WTC11 (cell line): ENCODE results near the gene SH3BP5L. TPM values are rescaled to one million over a fixed set of nuclear protein-coding genes. Genes with fewer than 3 reads are reported as not detected.
A peak's percentile ranks its signal among the peaks of the same experiment; 100 is the strongest.

Experiments
- ATAC-seq: fragments of 200-7000 bp; cut with Tn5 transposase; 2 replicates; pipeline ENCODE4 v1.10.0; 2021; ENCODE audit warnings: mild to moderate bottlenecking, moderate library complexity
- CTCF ChIA-PET: fragments of 300-600 bp; sonication (Branson Sonifier 250); formaldehyde crosslinking; loops from one replicate; lab custom pipeline; 2021; ENCODE audit warnings: antibody characterized with exemption; lab: Charles Lee
- POLR2A ChIA-PET: fragments of 350-600 bp; sonication (Branson Sonifier 250); formaldehyde crosslinking; loops from one replicate; lab custom pipeline; 2021; ENCODE audit warnings: antibody characterized with exemption; lab: Charles Lee
- DNase-seq: peaks from one replicate; pipeline ENCODE4 v3.0.0; 2021; ENCODE audit warnings: low spot score
- H3K27ac Mint-ChIP-seq: 2 replicates; pipeline ENCODE4 v1.8.0; 2021; ENCODE audit warnings: mixed read lengths
- H3K27me3 Mint-ChIP-seq: 2 replicates; pipeline ENCODE4 v1.8.0; 2021; ENCODE audit warnings: low read depth, mild to moderate bottlenecking, moderate library complexity, mixed read lengths
- H3K36me3 Mint-ChIP-seq: 2 replicates; pipeline ENCODE4 v1.8.0; 2021; ENCODE audit warnings: mixed read lengths
- H3K4me1 Mint-ChIP-seq: 2 replicates; pipeline ENCODE4 v1.8.0; 2022; ENCODE audit warnings: mixed read lengths
- H3K4me3 Mint-ChIP-seq: 2 replicates; pipeline ENCODE4 v1.8.0; 2021; ENCODE audit warnings: mild to moderate bottlenecking, moderate library complexity, mixed read lengths
- H3K9me3 Mint-ChIP-seq: 2 replicates; pipeline ENCODE4 v1.8.0; 2021; ENCODE audit warnings: mixed read lengths
- ATF1 ChIP-seq: sonication (generic); formaldehyde crosslinking; IDR thresholded peaks from 2 replicates; pipeline ENCODE4 v1.8.1; 2023; ENCODE audit warnings: mild to moderate bottlenecking, moderate library complexity, missing genetic modification reagents
- CREM ChIP-seq: sonication (generic); formaldehyde crosslinking; IDR thresholded peaks from 2 replicates; pipeline ENCODE4 v1.8.1; 2022; ENCODE audit warnings: mild to moderate bottlenecking, missing genetic modification reagents, moderate library complexity
- CTCF ChIP-seq: fragments of 200-600 bp; IDR thresholded peaks from 2 replicates; pipeline ENCODE4 v1.8.0; 2022; ENCODE audit warnings: antibody characterized with exemption
- FOXK1 ChIP-seq: sonication (generic); formaldehyde crosslinking; IDR thresholded peaks from 2 replicates; pipeline ENCODE4 v1.8.0; 2022; ENCODE audit warnings: mild to moderate bottlenecking, moderate library complexity, missing genetic modification reagents
- HMGA2 ChIP-seq: fragments of 250-450 bp; sonication (Bioruptor Pico); IDR thresholded peaks from 2 replicates; pipeline ENCODE4 v1.4.0; 2021; ENCODE audit warnings: mild to moderate bottlenecking, moderate library complexity
- NFYB ChIP-seq: sonication (generic); formaldehyde crosslinking; conservative IDR thresholded peaks from 2 replicates; pipeline ENCODE4 v1.8.0; 2022; ENCODE audit warnings: low read depth, missing genetic modification reagents
- NR2C2 ChIP-seq: sonication (generic); formaldehyde crosslinking; IDR thresholded peaks from 2 replicates; pipeline ENCODE4 v1.8.0; 2022; ENCODE audit warnings: mild to moderate bottlenecking, missing genetic modification reagents
- NR3C1 ChIP-seq: sonication (generic); formaldehyde crosslinking; conservative IDR thresholded peaks from 2 replicates; pipeline ENCODE4 v1.8.1; 2023; ENCODE audit warnings: low read depth, mild to moderate bottlenecking, missing genetic modification reagents
- RELA ChIP-seq: sonication (generic); formaldehyde crosslinking; IDR thresholded peaks from 2 replicates; pipeline ENCODE4 v1.8.1; 2022; ENCODE audit warnings: missing genetic modification reagents, mild to moderate bottlenecking, borderline replicate concordance
- SOX15 ChIP-seq: fragments of 250-450 bp; sonication (Bioruptor Pico); IDR thresholded peaks from 2 replicates; pipeline ENCODE4 v1.9.0; 2021; ENCODE audit warnings: mild to moderate bottlenecking
- TP53 ChIP-seq: sonication (generic); formaldehyde crosslinking; IDR thresholded peaks from 2 replicates; pipeline ENCODE4 v1.8.1; 2023; ENCODE audit warnings: mild to moderate bottlenecking, missing genetic modification reagents
- USF2 ChIP-seq: sonication (generic); formaldehyde crosslinking; IDR thresholded peaks from 2 replicates; pipeline ENCODE4 v1.8.1; 2023; ENCODE audit warnings: mild to moderate bottlenecking, missing genetic modification reagents, moderate library complexity
- ZNF121 ChIP-seq: sonication (generic); formaldehyde crosslinking; IDR thresholded peaks from 2 replicates; pipeline ENCODE4 v1.8.0; 2023; ENCODE audit warnings: missing genetic modification reagents
- ZNF396 ChIP-seq: fragments of 250-450 bp; sonication (Bioruptor Pico); IDR thresholded peaks from 2 replicates; pipeline ENCODE4 v1.8.0; 2021; ENCODE audit warnings: mild to moderate bottlenecking, moderate library complexity, borderline replicate concordance
- total RNA-seq: library from RNA; stranded (reverse); gene quantifications from 3 replicates; pipeline ENCODE4 v1.2.3, GENCODE V29; 2021
- TF ChIP-seq, protein P1 (sequence below): fragments of 250-450 bp; sonication (Bioruptor Pico); conservative IDR thresholded peaks from 2 replicates; pipeline ENCODE4 v1.9.0; 2021; ENCODE audit warnings: mild to moderate bottlenecking
- TF ChIP-seq, protein P2 (sequence below): sonication (generic); formaldehyde crosslinking; IDR thresholded peaks from 2 replicates; pipeline ENCODE4 v1.8.1; 2023; ENCODE audit warnings: mild to moderate bottlenecking, missing genetic modification reagents, borderline replicate concordance
- TF ChIP-seq, protein P3 (sequence below): sonication (generic); formaldehyde crosslinking; IDR thresholded peaks from 2 replicates; pipeline ENCODE4 v1.8.0; 2022; ENCODE audit warnings: mild to moderate bottlenecking, missing genetic modification reagents
- TF ChIP-seq, protein P4 (sequence below): sonication (generic); formaldehyde crosslinking; IDR thresholded peaks from 2 replicates; pipeline ENCODE4 v1.8.1; 2023; ENCODE audit warnings: mild to moderate bottlenecking, missing genetic modification reagents

The SH3BP5L gene
- total RNA-seq, 1 experiment from 2014 or later, result 32.9 TPM

DNA sequence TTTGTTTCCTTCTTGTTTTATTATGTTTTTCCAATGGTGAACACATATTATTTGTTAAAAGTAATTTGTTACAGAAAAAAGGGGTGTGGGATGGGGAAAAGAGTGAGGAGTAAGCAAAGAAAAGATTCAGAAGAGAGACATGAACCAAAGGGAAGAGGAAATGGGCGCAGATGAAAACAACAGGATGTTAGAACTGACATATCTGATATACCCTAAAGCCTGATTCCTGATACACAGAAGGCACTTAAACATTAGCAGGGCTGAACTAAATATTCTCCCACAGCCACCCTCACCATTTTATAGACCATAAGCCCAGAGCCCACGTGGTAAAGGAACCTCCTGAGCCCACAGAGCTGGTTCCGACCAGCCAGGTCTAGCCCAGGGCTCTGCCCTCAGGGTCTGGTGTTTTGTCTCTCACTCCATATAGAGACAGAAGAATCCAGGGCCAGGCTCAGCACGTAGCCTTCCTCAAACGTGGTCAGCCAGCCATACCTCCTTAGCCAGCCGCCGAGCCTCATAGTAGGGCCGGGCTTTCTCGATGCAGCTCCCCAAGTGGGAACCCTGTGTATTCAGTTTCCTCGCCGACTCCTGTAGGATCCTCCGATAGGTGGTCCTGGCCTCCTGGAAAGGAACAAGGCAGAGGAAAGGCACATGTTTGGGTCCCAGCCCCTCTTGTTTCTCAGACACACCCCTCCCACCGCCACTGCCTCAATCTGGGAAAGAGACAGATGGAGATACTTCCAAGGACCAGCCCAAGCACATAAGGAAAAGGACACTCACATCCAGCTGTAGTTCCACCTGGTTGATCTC lies 9.5 kb downstream of the SH3BP5L start:
- Mint-ChIP-seq H3K36me3 (peaks cover 47% of the 10 kb centered on the region), H3K9me3 (no peaks in the 10 kb centered on the region), H3K4me3 (no peak overlapping the region), H3K27me3 (no peaks in the 10 kb centered on the region), H3K4me1 (peaks cover 32% of the 10 kb centered on the region), H3K27ac (peak overlapping the region; percentile 37; the same call in 1 of the 2 replicates)
- TF ChIP-seq, protein P1, sequence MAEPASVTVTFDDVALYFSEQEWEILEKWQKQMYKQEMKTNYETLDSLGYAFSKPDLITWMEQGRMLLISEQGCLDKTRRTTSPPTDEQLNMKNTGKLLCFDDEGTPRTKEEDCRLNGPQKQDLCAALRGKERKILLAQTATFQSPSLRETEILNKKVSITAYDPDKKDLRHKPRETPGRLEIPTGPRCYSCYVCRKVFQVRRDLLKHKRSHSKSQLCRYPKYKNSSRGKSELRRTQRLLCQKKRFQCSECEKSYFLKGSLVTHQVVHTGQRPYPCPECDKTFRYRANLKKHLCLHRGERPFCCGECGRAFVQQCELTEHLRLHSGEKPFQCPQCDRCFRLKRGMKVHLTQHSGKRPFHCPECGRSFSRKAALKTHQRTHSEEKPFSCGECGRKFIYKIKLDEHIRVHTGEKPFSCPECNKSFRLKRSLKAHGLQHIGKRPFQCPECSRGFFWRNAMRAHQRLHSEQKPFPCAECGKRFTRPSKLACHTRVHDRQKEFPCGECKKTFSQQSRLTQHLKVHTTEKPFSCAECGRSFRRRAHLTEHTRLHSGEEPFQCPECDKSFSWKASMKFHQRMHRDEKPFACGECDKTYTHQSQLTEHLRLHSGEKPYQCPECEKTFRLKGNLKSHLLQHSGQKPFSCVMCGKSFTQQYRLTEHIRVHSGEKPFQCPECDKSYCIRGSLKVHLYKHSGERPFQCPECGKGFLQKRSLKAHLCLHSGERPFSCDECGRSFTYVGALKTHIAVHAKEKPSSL, result no peak
- TF ChIP-seq CREM (CRISPR knock-in tag), result no peak
- TF ChIP-seq ZNF396 (CRISPR knock-in tag), result no peak
- TF ChIP-seq SOX15 (CRISPR knock-in tag), result no peak
- TF ChIP-seq NR3C1 (CRISPR knock-in tag), result no peak
- no peak for TF ChIP-seq HMGA2 (CRISPR knock-in tag)
- TF ChIP-seq, protein P2, sequence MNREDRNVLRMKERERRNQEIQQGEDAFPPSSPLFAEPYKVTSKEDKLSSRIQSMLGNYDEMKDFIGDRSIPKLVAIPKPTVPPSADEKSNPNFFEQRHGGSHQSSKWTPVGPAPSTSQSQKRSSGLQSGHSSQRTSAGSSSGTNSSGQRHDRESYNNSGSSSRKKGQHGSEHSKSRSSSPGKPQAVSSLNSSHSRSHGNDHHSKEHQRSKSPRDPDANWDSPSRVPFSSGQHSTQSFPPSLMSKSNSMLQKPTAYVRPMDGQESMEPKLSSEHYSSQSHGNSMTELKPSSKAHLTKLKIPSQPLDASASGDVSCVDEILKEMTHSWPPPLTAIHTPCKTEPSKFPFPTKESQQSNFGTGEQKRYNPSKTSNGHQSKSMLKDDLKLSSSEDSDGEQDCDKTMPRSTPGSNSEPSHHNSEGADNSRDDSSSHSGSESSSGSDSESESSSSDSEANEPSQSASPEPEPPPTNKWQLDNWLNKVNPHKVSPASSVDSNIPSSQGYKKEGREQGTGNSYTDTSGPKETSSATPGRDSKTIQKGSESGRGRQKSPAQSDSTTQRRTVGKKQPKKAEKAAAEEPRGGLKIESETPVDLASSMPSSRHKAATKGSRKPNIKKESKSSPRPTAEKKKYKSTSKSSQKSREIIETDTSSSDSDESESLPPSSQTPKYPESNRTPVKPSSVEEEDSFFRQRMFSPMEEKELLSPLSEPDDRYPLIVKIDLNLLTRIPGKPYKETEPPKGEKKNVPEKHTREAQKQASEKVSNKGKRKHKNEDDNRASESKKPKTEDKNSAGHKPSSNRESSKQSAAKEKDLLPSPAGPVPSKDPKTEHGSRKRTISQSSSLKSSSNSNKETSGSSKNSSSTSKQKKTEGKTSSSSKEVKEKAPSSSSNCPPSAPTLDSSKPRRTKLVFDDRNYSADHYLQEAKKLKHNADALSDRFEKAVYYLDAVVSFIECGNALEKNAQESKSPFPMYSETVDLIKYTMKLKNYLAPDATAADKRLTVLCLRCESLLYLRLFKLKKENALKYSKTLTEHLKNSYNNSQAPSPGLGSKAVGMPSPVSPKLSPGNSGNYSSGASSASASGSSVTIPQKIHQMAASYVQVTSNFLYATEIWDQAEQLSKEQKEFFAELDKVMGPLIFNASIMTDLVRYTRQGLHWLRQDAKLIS (CRISPR knock-in tag), result no peak
- TF ChIP-seq, protein P3, sequence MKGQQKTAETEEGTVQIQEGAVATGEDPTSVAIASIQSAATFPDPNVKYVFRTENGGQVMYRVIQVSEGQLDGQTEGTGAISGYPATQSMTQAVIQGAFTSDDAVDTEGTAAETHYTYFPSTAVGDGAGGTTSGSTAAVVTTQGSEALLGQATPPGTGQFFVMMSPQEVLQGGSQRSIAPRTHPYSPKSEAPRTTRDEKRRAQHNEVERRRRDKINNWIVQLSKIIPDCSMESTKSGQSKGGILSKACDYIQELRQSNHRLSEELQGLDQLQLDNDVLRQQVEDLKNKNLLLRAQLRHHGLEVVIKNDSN, result no peak
- no peak for TF ChIP-seq CTCF
- no peak for TF ChIP-seq NR2C2 (CRISPR knock-in tag)
- TF ChIP-seq, protein P4, sequence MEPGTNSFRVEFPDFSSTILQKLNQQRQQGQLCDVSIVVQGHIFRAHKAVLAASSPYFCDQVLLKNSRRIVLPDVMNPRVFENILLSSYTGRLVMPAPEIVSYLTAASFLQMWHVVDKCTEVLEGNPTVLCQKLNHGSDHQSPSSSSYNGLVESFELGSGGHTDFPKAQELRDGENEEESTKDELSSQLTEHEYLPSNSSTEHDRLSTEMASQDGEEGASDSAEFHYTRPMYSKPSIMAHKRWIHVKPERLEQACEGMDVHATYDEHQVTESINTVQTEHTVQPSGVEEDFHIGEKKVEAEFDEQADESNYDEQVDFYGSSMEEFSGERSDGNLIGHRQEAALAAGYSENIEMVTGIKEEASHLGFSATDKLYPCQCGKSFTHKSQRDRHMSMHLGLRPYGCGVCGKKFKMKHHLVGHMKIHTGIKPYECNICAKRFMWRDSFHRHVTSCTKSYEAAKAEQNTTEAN (CRISPR knock-in tag), result no peak
- no peak for TF ChIP-seq USF2 (CRISPR knock-in tag)
- TF ChIP-seq ZNF121, result no peak
- no peak for TF ChIP-seq TP53
- no peak for TF ChIP-seq ATF1 (CRISPR knock-in tag)
- no peak for TF ChIP-seq FOXK1 (CRISPR knock-in tag)
- no peak for TF ChIP-seq NFYB (CRISPR knock-in tag)
- no peak for TF ChIP-seq RELA (CRISPR knock-in tag)
- ChIA-PET CTCF (no interaction called here), POLR2A (no interaction called here)
- DNase-seq, result no peak
- no peak for ATAC-seq
